Erythroblast (primary cell): ENCODE data around the gene HJURP.

Source experiments
- DNase-seq, 2 experiments: peaks; one replicate each; lab custom pipeline; 2025; lab: John Stamatoyannopoulos, UW
- GATA1 ChIP-seq: IDR thresholded peaks from 2 replicates; pipeline ENCODE4 v1.6.1; 2011; ENCODE audit warnings: low read depth, mild to moderate bottlenecking, control low read depth, low read length, moderate library complexity
- POLR2A ChIP-seq: IDR thresholded peaks from 2 replicates; pipeline ENCODE4 v1.6.1; 2011; ENCODE audit warnings: mild to moderate bottlenecking, low read length

Gene HJURP

GRCh38 chr2:233831011-233831721 lies 23.2 kb downstream of the HJURP start:
- TF ChIP-seq GATA1 (no peak), POLR2A (no peak)
- DNase-seq = no peak

DNA sequence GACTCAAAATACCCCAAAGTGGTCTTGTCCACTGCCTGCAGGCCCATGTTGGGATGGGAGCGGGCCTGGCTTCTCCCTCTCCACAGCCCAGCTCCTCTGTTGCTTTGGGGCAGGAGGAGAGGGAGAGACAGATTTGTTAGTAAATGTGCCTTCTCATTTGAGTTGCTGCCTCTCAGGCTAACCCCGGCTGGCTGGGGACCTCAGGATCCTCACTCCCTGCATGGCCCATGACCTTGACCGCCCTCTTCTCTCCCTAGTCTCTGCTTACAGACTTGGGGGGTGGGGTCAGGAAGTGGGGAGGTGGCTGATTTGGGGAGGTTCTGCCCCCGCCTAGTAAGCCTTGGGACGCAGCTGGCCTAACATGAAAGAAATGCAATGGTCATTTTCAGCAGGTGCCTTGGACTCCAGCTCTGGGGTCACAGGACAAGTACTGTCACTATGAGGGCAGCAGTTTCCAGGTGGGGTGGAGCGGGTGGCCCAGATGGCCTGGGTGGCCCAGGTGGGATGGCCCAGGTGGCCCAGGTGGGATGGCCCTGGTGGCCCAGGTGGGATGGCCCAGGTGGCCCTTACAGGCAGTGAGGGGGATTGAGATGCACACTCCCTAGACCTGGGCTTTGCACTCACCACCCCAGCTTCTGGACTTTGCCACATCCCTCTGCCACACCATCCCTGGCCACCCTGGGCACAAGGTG lies 24.1 kb downstream of the HJURP start:
- DNase-seq = no peak
- TF ChIP-seq GATA1 (no peak), POLR2A (no peak)

GRCh38 chr2:233829193-233830110 lies 24.9 kb downstream of the HJURP start:
- TF ChIP-seq POLR2A (no peak), GATA1 (no peak)
- no peak for DNase-seq

DNA sequence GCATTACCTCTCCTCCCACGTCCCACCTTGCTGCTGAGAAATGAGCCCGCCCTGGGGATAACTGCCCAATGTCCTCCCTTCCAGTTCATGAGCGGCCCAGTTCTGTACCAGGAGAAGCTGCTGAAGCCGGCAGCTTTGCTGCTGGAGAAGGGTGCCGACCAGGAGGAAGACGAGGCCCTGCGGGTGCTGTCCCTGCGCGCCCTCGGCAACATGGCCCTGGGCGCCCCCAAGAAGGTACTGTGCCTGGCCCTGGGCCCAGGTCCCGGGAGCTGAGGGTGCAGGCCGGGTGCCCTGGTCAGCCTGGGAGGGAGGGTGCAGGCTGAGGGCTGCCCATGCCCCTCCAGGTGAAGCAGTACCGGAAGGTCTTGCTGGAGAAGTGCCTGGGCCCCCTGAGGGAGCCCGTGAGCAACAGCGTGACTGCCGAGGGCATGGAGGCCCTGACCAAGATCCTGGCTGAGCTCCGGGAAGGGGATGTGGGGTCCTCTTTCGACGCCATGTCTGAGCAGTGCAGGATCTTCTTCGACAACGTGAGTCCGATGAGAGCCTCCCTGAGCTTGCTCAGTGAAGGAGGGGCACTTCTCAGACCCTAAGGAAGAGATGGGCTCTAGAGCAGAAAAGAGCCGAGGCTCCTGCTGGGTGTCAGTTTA lies 25.7 kb downstream of the HJURP start:
- TF ChIP-seq POLR2A = no peak
- no peak for TF ChIP-seq GATA1
- no peak for DNase-seq

GRCh38 chr2:233824373-233824772 lies 30.0 kb downstream of the HJURP start:
- DNase-seq = no peak
- TF ChIP-seq POLR2A = no peak
- no peak for TF ChIP-seq GATA1

- DNase-seq = no peak
- TF ChIP-seq POLR2A (no peak), GATA1 (no peak)
Observed at GRCh38 chr2:233823731-233824121, 30.6 kb downstream of the HJURP start.

DNA sequence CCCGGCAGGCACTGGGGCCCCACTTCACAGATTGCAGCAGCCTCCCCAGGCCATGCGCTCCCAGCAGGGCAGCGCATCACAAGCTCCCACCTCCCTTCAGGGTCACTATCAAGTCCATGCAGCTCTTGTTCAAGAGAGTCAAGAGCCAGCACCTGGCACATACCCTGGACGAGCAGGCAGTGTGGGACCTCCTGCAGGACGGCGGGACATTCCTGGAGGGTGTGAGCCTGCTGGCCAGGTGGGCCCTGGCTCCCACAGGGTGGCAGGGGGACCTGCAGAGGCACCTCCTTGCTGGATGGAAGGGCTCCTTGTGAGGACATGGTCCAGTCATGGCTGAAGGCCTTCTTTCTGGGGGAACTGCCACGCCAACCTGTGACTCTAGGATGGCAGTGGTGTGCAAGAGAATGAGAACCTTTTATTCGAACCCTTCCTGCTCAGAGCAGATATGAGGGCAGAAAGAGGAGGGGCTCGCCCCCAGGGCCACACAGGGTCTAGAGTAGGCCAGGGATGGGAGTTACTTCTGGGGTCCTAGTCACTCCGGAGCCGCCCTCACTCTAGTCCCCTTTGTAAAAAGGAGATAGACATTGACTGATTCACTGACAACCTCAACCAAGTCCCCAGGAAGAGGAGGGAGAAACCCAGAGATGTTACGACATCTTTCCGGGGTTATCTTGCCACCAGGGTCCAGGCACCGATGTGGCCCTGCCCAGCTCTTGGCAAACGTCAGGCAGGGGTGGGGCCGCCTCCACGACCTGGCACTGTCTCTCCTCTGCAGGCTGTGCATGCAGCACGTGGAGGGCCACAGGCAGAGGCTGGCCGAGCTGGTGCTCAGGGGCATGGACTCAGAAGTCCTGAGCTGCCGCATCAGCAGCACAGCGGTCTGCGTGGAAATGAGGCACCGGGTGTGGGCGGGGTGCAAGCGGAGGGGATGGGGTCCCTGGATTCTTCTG lies 31.3 kb downstream of the HJURP start:
- TF ChIP-seq GATA1 = no peak
- TF ChIP-seq POLR2A = no peak
- DNase-seq = peak; percentile 44 to 59

GRCh38 chr2:233822101-233822771 lies 32.1 kb downstream of the HJURP start:
- no peak for DNase-seq
- TF ChIP-seq GATA1 (no peak), POLR2A (no peak)

- no peak for DNase-seq
- TF ChIP-seq POLR2A (no peak), GATA1 (no peak)
Observed at GRCh38 chr2:233821709-233822100, 32.6 kb downstream of the HJURP start.

DNA sequence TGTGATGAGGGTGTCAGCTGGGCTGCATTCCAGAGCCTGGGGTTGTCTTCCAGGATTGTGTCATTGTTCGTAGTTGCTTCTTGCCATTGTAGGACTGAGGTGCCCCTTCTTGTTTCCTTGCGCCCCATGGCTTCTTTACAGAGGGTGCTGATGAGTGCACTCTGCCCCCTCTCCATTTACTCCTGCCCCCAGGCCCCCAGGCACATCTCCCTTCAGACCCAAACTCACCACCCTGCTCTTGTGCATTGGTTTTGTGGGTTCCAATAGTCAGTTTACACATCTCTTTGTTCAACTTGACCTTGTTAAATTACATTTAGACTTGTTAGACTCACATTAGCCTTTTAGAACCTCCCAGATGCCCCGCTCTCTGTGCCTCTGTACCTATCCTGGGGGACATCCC lies 33.1 kb downstream of the HJURP start:
- DNase-seq = no peak
- no peak for TF ChIP-seq POLR2A

DNA sequence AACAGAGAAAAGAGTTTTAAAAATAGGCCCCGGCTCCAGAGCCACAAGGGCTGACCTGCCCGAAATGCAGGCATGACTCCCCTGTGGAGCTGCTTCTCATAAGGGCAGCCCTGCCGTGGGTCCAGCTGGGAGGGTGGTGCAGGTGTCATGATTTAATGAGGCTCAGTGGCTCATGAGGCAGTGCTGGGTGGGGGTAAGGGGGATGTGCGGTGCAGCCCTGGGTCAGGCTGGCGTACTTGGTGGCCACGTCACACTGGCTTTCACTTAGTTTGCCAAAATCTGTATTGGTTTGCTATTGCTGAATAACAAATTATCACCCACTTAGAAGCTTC lies 33.6 kb downstream of the HJURP start:
- TF ChIP-seq GATA1 (no peak), POLR2A (no peak)
- DNase-seq = no peak
